Adrenal gland (tissue), 5 donors: Measurements from ENCODE around the gene HK2.

Experiments used
- POLR2A ChIP-seq, 2 donors: fragments of 450-650 bp; IDR thresholded peaks; one replicate each; pipeline ENCODE4 v1.6.1; 2017; ENCODE audit warnings: antibody characterized with exemption in 2 of 2, mild to moderate bottlenecking in 2 of 2, moderate library complexity in 1 of 2
- TF ChIP-seq, protein P1 (sequence below), 6 experiments: fragments of 450-650 bp in 4 of 6; fragments of 200-600 bp in 2 of 6; sonication (generic) in 1 of 6; IDR thresholded peaks; 1 replicate in 5 of 6; 2 replicates in 1 of 6; pipeline versions ENCODE4 v1.5.1 to v1.8.0; 2016 to 2021; ENCODE audit warnings: antibody characterized with exemption in 6 of 6, mild to moderate bottlenecking in 2 of 6, moderate library complexity in 1 of 6
- donor health status: DM: no; HTN: no; CAD: no.

DNA sequence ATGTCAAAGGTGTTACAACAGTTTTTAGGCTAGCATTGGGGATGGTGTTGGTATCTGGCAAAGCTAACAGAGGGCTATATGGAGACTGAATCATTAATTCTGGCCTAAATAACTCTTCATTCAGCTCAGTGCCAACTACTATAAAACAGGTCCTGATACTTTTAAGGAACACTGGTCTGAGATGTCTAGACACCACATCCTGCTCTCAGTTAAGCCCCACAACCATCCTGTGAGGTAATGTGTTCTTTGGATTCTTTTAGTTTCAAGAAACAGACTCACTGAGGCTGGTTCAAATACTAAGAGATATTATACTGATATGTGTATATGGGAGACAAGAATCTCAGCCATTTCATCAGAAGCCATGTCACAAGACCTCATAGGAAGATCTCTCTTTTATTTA, 14.2 kb upstream of the HK2 start:
- TF ChIP-seq, protein P1, sequence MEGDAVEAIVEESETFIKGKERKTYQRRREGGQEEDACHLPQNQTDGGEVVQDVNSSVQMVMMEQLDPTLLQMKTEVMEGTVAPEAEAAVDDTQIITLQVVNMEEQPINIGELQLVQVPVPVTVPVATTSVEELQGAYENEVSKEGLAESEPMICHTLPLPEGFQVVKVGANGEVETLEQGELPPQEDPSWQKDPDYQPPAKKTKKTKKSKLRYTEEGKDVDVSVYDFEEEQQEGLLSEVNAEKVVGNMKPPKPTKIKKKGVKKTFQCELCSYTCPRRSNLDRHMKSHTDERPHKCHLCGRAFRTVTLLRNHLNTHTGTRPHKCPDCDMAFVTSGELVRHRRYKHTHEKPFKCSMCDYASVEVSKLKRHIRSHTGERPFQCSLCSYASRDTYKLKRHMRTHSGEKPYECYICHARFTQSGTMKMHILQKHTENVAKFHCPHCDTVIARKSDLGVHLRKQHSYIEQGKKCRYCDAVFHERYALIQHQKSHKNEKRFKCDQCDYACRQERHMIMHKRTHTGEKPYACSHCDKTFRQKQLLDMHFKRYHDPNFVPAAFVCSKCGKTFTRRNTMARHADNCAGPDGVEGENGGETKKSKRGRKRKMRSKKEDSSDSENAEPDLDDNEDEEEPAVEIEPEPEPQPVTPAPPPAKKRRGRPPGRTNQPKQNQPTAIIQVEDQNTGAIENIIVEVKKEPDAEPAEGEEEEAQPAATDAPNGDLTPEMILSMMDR (IDR thresholded peaks at IDR 0.05), result no peak
- no peak for TF ChIP-seq POLR2A (IDR thresholded peaks at IDR 0.05)
